H1 (cell line): Measurements from ENCODE around the gene ST3GAL3. TPM values are rescaled to one million over a fixed set of nuclear protein-coding genes. Genes with fewer than 3 reads are reported as not detected.

Experiments used
- CTCF ChIA-PET: fragments of 300-600 bp; sonication (Branson Sonifier 250); formaldehyde crosslinking; loops from one replicate; lab custom pipeline; 2021; ENCODE audit not compliant: partially characterized antibody; lab: Charles Lee
- POLR2A ChIA-PET: fragments of 300-600 bp; sonication (Branson Sonifier 250); formaldehyde crosslinking; loops from one replicate; lab custom pipeline; 2021; ENCODE audit warnings: inconsistent platforms; ENCODE audit not compliant: partially characterized antibody; lab: Charles Lee
- DNase-seq, 2 experiments: peaks; one replicate each; pipeline versions ENCODE4 v3.0.0 to v3.0.0-alpha.2; 2010 to 2022; ENCODE audit warnings: low spot score in 2 of 2, low read depth in 1 of 2, mixed read lengths in 1 of 2
- FAIRE-seq: peaks from 2 replicates; lab custom pipeline; 2011; peaks lifted over from hg19 to GRCh38; lab: Jason Lieb, UNC
- H2AFZ ChIP-seq: 2 replicates; pipeline ENCODE4 v1.8.1; 2012; ENCODE audit warnings: low read length, inconsistent platforms
- H2AK5ac ChIP-seq: 2 replicates; pipeline ENCODE4 v1.6.1; 2013; ENCODE audit warnings: low read depth, low read length
- H2BK120ac ChIP-seq: replicated peaks from 2 replicates; pipeline ENCODE3; 2013; ENCODE audit warnings: low read depth, low read length, inconsistent platforms
- H2BK12ac ChIP-seq: 2 replicates; pipeline ENCODE4 v1.6.1; 2013; ENCODE audit warnings: low read depth, low read length
- H2BK15ac ChIP-seq: 2 replicates; pipeline ENCODE4 v1.6.1; 2013; ENCODE audit warnings: low read length
- H2BK20ac ChIP-seq: 2 replicates; pipeline ENCODE4 v1.6.1; 2013; ENCODE audit warnings: low read length
- H2BK5ac ChIP-seq: 2 replicates; pipeline ENCODE4 v1.6.1; 2013; ENCODE audit warnings: low read depth, low read length
- H3K14ac ChIP-seq: 2 replicates; pipeline ENCODE4 v1.6.1; 2013; ENCODE audit warnings: inconsistent platforms; ENCODE audit not compliant: insufficient read length
- H3K18ac ChIP-seq: 2 replicates; pipeline ENCODE4 v1.6.1; 2013; ENCODE audit warnings: low read length; ENCODE audit errors: extremely low read depth
- H3K23ac ChIP-seq: 2 replicates; pipeline ENCODE4 v1.6.1; 2013; ENCODE audit warnings: inconsistent platforms; ENCODE audit not compliant: insufficient read length
- H3K23me2 ChIP-seq: 2 replicates; pipeline ENCODE4 v1.6.1; 2013; ENCODE audit warnings: low read depth, low read length
- H3K27ac ChIP-seq: 2 replicates; pipeline ENCODE4 v1.6.1; 2011; ENCODE audit warnings: low read depth, low read length, inconsistent platforms
- H3K27me3 ChIP-seq, 4 experiments: replicated peaks in 1 of 4; 1 replicate in 1 of 4; 2 replicates in 3 of 4; pipeline versions ENCODE4 v1.6.1 to v1.8.1; 2011 to 2013; ENCODE audit warnings: low read length in 3 of 4, mild to moderate bottlenecking in 3 of 4, inconsistent platforms in 2 of 4, mixed read lengths in 2 of 4, moderate library complexity in 1 of 4; ENCODE audit not compliant: control insufficient read depth in 3 of 4, insufficient read depth in 3 of 4; ENCODE audit errors: extremely low read depth in 1 of 4
- H3K36me3 ChIP-seq, 4 experiments: 2 replicates each; pipeline versions ENCODE4 v1.6.1 to v1.8.1; 2011 to 2013; ENCODE audit warnings: mild to moderate bottlenecking in 4 of 4, low read length in 3 of 4, moderate library complexity in 2 of 4, control low read depth in 1 of 4, inconsistent platforms in 1 of 4; ENCODE audit not compliant: insufficient read depth in 4 of 4, control insufficient read depth in 2 of 4
- H3K4ac ChIP-seq: replicated peaks from 2 replicates; pipeline ENCODE3; 2013; ENCODE audit warnings: low read length, low read depth, mixed read lengths, inconsistent platforms; ENCODE audit not compliant: insufficient read length
- H3K4me1 ChIP-seq, 4 experiments: replicated peaks in 1 of 4; 1 replicate in 1 of 4; 2 replicates in 3 of 4; pipeline versions ENCODE4 v1.6.1 to v1.8.1; 2011 to 2013; ENCODE audit warnings: low read length in 3 of 4, inconsistent platforms in 2 of 4, mixed read lengths in 1 of 4; ENCODE audit not compliant: insufficient read depth in 4 of 4, control insufficient read depth in 3 of 4
- H3K4me2 ChIP-seq, 2 experiments: 2 replicates each; pipeline versions ENCODE4 v1.6.1 to v1.8.1; 2011 to 2013; ENCODE audit warnings: low read depth in 2 of 2, low read length in 2 of 2, control low read depth in 1 of 2, inconsistent platforms in 1 of 2, mild to moderate bottlenecking in 1 of 2; ENCODE audit not compliant: insufficient read depth in 1 of 2
- H3K4me3 ChIP-seq, 4 experiments: fragments of 200-600, 300-600 bp in 1 of 4; sonication (generic), shearing (Covaris generic), sonication (Bioruptor Twin) in 1 of 4; 2 replicates each; pipeline versions ENCODE4 v1.5.1 to v1.8.1; 2011 to 2016; ENCODE audit warnings: low read length in 4 of 4, low read depth in 3 of 4, control low read depth in 2 of 4, inconsistent platforms in 2 of 4, mild to moderate bottlenecking in 2 of 4, mixed read lengths in 1 of 4, moderate library complexity in 1 of 4; ENCODE audit not compliant: insufficient read depth in 2 of 4; ENCODE audit errors: extremely low read depth in 1 of 4
- H3K56ac ChIP-seq: replicated peaks from 2 replicates; pipeline ENCODE3; 2013; ENCODE audit warnings: low read depth, mild to moderate bottlenecking, mixed read lengths, low read length, inconsistent platforms; ENCODE audit not compliant: insufficient read length
- H3K79me1 ChIP-seq: 2 replicates; pipeline ENCODE4 v1.6.1; 2013; ENCODE audit warnings: low read depth, low read length, control low read depth
- H3K79me2 ChIP-seq, 2 experiments: 2 replicates each; pipeline versions ENCODE4 v1.6.1 to v1.8.1; 2012 to 2013; ENCODE audit warnings: low read length in 2 of 2, mild to moderate bottlenecking in 2 of 2, inconsistent platforms in 1 of 2; ENCODE audit not compliant: insufficient read depth in 2 of 2, control insufficient read depth in 1 of 2
- H3K9ac ChIP-seq, 4 experiments: replicated peaks in 1 of 4; 1 replicate in 1 of 4; 2 replicates in 3 of 4; pipeline versions ENCODE4 v1.6.1 to v1.8.1; 2011 to 2013; ENCODE audit warnings: low read depth in 3 of 4, low read length in 3 of 4, control low read depth in 2 of 4, mild to moderate bottlenecking in 2 of 4, moderate library complexity in 2 of 4, inconsistent platforms in 1 of 4; ENCODE audit errors: extremely low read depth in 1 of 4
- H3K9me3 ChIP-seq, 2 experiments: 2 replicates each; pipeline versions ENCODE4 v1.6.1 to v1.8.1; 2012 to 2013; ENCODE audit warnings: mild to moderate bottlenecking in 2 of 2, moderate library complexity in 2 of 2, control low read depth in 1 of 2, inconsistent platforms in 1 of 2, low read depth in 1 of 2, low read length in 1 of 2, mixed read lengths in 1 of 2; ENCODE audit not compliant: insufficient read depth in 2 of 2
- H4K20me1 ChIP-seq, 2 experiments: replicated peaks in 1 of 2; 2 replicates each; pipeline versions ENCODE3 to v1.8.1; 2011 to 2013; ENCODE audit warnings: inconsistent platforms in 2 of 2, low read length in 2 of 2, mild to moderate bottlenecking in 1 of 2; ENCODE audit not compliant: insufficient read depth in 2 of 2, control insufficient read depth in 1 of 2
- H4K5ac ChIP-seq: 2 replicates; pipeline ENCODE4 v1.6.1; 2013; ENCODE audit warnings: low read length, low read depth, mixed read lengths, inconsistent platforms; ENCODE audit not compliant: insufficient read length
- H4K8ac ChIP-seq: 2 replicates; pipeline ENCODE4 v1.8.0; 2013; ENCODE audit warnings: mild to moderate bottlenecking, moderate library complexity, low read length, inconsistent platforms; ENCODE audit not compliant: insufficient read depth; ENCODE audit errors: extremely low read depth
- H4K91ac ChIP-seq: replicated peaks from 2 replicates; pipeline ENCODE3; 2013; ENCODE audit warnings: low read length, mixed read lengths, inconsistent platforms; ENCODE audit not compliant: insufficient read length
- BACH1 ChIP-seq: IDR thresholded peaks from 2 replicates; pipeline ENCODE4 v1.6.1; 2012; ENCODE audit warnings: low read length, improper control_type of control experiment
- JUN ChIP-seq: IDR thresholded peaks from 2 replicates; pipeline ENCODE4 v1.6.1; 2011; ENCODE audit warnings: low read depth, mild to moderate bottlenecking, improper control_type of control experiment, low read length
- JUND ChIP-seq: IDR thresholded peaks from 2 replicates; pipeline ENCODE4 v1.6.1; 2011; ENCODE audit warnings: mild to moderate bottlenecking, improper control_type of control experiment, low read length
- RFX5 ChIP-seq: IDR thresholded peaks from 2 replicates; pipeline ENCODE4 v1.6.1; 2011; ENCODE audit warnings: low read depth, low read length, improper control_type of control experiment, borderline replicate concordance
- SP2 ChIP-seq: IDR thresholded peaks from 2 replicates; pipeline ENCODE4 v1.6.1; 2012; ENCODE audit warnings: mild to moderate bottlenecking, low read length, inconsistent platforms
- TAF1 ChIP-seq: IDR thresholded peaks from 2 replicates; pipeline ENCODE4 v1.6.1; 2011; ENCODE audit warnings: mild to moderate bottlenecking, low read depth, low read length
- TAF7 ChIP-seq: optimal IDR thresholded peaks from 2 replicates; pipeline ENCODE3; 2011; ENCODE audit warnings: low read depth, mild to moderate bottlenecking, inconsistent platforms, low read length, moderate library complexity, borderline replicate concordance
- WGBS, 2 experiments: shearing (Covaris generic) in 1 of 2; methylation state at CpG; one replicate each; pipeline versions ENCODE4 v1.1.6 to v1.1.7; 2013 to 2015; ENCODE audit warnings: low lambda C conversion rate in 2 of 2, mixed read lengths in 2 of 2, inconsistent platforms in 1 of 2, low coverage in 1 of 2, missing lambda C conversion rate in 1 of 2; ENCODE audit not compliant: insufficient replicate concordance in 2 of 2, insufficient coverage in 1 of 2, insufficient read length in 1 of 2; ENCODE audit errors: extremely low coverage in 1 of 2, missing lambda C conversion rate in 1 of 2; 5-methylcytosine and 5-hydroxymethylcytosine counted together
- polyA plus RNA-seq, 7 experiments: library from polyadenylated mRNA; depleted of rRNA in 3 of 7; stranded (reverse) in 5 of 7; unstranded in 2 of 7; fragments of >200 nt in 5 of 7; fragments of 200-250 nt in 2 of 7; gene quantifications; 1 replicate in 5 of 7; 2 replicates in 1 of 7; 4 replicates in 1 of 7; pipeline versions ENCODE4 v1.2.1 to v1.2.3, GENCODE V29; 2011 to 2013; ENCODE audit warnings: missing spikeins in 2 of 7, mixed read lengths in 2 of 7
- total RNA-seq: library from RNA; stranded (reverse); fragmentation: NEBNext Ultra II Directional; extraction: Animal tissue kit (Norgen Biotek cat#: 25700); gene quantifications from 2 replicates; pipeline ENCODE4 v1.2.1, GENCODE V29; 2021

ST3GAL3 gene
- total and polyA plus RNA-seq, 2 of the 8 experiments (the other 6 are each of a cell fraction or from before 2014, with no cell fraction given): 6.8 to 7.0 TPM

- no peak overlapping the region for H3K27ac ChIP-seq
- peaks cover 0 to 10% of the 10 kb centered on the region in 2 experiments for H4K20me1 ChIP-seq
- H3K4ac ChIP-seq: no peak overlapping the region
- H3K9me3 ChIP-seq: no peaks in the 10 kb centered on the region
- H3K4me3 ChIP-seq: no peak overlapping the region
- ChIA-PET CTCF (interaction anchor here (0.7 to 4.6 kb wide), 14 partner anchors 10 to 189 kb away, joined by 3 to 25 read pairs (median 4); partner anchors contain the start of genes ATP6V0B and DPH2), POLR2A (interaction anchor here (0.9 to 2.1 kb wide), 7 partner anchors 10 to 190 kb away, joined by 3 to 10 read pairs (median 4); partner anchors contain the start of genes DPH2 and SLC6A9)
- DNase-seq: no peak
- 81% methylated on average over 3 of the region's 3 CpGs; no CpG with 5 or more reads in 1 of the 2 experiments for WGBS, 2 experiments
- no peak for FAIRE-seq
- no peak overlapping the region for H3K56ac ChIP-seq
- peaks cover 0 to 5% (median 4%) of the 10 kb centered on the region in 4 experiments; a peak in 3 of 7 replicates for H3K4me1 ChIP-seq
- no peak overlapping the region for H4K8ac ChIP-seq
- H2BK12ac ChIP-seq: no peak overlapping the region
- no peak overlapping the region for H4K91ac ChIP-seq
- H2BK15ac ChIP-seq: no peak overlapping the region
- H2BK5ac ChIP-seq: no peak overlapping the region
- H3K79me2 ChIP-seq: 0 out of 4 replicates have a peak, but pooled peaks cover 0 to 4% of the 10 kb centered on the region in 2 experiments
- peaks cover 3% of the 10 kb centered on the region for H3K79me1 ChIP-seq
- no peak overlapping the region for H2AK5ac ChIP-seq
- H2BK20ac ChIP-seq: no peak overlapping the region
- peak overlapping the region; percentile 14 to 57; a peak in 3 of 4 replicates for H3K4me2 ChIP-seq
- no peaks in the 10 kb centered on the region for H3K23me2 ChIP-seq
- no peak overlapping the region for H2AFZ ChIP-seq
- no peak overlapping the region for H4K5ac ChIP-seq
- no peak overlapping the region for H2BK120ac ChIP-seq
- H3K36me3 ChIP-seq: peaks cover 3 to 10% (median 6%) of the 10 kb centered on the region in 4 experiments; a peak in 4 of 8 replicates
- H3K14ac ChIP-seq: no peak overlapping the region
- no peak overlapping the region for H3K23ac ChIP-seq
- H3K9ac ChIP-seq: no peak overlapping the region
- no peak overlapping the region; the same call in 1 of the 2 replicates for H3K18ac ChIP-seq
- H3K27me3 ChIP-seq: no peaks in the 10 kb centered on the region
- no peak for TF ChIP-seq JUND
- no peak for TF ChIP-seq TAF1
- no peak for TF ChIP-seq RFX5
- no peak for TF ChIP-seq TAF7
- no peak for TF ChIP-seq BACH1
- no peak for TF ChIP-seq SP2
- TF ChIP-seq JUN: no peak
These were observed 246.0 kb downstream of the ST3GAL3 start for GRCh38 chr1:43953361-43953760.
